GM18520 (cell line): ENCODE measurements around the gene HES7.
A peak's percentile ranks its signal among the peaks of the same experiment; 100 is the strongest.

Experiments
- ATAC-seq: cut with Tn5 transposase; IDR thresholded peaks from one replicate; pipeline ENCODE4 v1.9.1; 2021; ENCODE audit not compliant: unreplicated experiment

HES7 gene

GRCh38 chr17:8143581-8144400, 19.9 kb upstream of the HES7 start:
- ATAC-seq, result no peak

DNA sequence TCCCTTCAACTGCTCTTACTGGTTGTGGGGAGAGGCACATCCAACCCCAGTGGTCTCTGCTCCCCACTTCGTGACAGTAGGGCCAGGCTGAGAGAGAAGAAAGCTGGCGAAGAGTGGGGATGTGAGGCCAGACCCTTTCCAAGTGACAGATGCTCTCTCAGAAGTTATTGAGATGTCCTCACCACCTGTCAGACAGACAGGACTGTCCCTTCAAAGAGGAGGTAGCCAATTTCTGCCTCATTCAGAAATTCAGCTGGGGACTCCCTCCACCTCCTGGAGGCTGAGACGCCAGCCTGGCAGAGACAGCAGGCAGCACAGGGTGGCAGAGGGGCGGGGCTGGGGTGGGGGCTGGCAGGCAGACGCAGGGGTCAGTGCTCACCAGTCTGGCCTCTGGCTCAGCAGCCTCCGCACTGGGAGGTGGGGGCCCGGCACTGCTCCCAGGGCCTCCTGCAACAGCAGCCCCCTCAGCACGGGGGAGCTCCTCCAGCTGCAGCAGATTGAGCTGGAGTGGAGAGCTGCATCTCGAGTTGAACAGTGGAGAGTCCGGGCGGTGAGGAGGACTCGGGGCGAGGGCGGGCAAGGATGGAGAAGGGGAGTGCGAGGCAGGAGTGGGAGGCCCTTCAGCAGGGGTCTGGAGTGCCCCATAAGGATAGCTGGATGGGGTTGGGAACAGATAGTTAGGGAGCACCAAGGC, 19.1 kb upstream of the HES7 start:
- no peak for ATAC-seq

DNA sequence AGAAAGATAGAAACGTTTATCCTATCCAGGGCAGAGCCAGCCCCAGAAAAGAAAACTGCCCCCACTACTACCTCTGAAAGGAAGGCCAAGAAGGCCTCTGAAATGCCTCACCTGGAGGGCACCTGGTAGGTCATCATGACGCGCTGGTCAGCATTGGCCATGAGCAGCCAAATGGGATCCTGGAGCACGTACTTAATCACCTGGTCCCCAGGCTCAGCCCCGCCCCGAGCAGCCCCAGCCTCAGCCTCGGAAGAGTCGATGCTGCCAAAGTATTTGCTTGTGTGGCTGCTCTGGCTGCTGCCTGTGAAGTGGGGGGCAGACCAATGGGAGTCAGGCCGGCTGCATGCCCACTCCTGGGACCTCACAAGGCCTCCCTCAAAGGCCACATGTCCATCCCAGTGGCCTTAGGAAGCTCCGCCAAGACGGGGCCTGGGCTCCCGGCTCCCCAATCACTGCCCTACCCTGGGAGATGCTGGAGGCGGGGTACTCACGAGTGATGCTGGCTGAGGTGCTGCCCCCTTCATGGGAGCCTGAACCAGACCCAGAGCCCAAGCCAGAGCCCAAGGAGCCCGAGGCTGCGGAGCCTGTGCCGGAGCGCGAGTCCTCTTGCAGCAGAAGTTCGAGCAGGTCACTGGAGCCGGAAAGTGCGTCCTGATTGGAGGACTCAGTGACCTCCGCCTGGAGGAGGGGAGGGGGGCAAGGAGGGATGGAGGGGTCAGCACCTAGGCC, 18.4 kb upstream of the HES7 start:
- ATAC-seq, result no peak

DNA sequence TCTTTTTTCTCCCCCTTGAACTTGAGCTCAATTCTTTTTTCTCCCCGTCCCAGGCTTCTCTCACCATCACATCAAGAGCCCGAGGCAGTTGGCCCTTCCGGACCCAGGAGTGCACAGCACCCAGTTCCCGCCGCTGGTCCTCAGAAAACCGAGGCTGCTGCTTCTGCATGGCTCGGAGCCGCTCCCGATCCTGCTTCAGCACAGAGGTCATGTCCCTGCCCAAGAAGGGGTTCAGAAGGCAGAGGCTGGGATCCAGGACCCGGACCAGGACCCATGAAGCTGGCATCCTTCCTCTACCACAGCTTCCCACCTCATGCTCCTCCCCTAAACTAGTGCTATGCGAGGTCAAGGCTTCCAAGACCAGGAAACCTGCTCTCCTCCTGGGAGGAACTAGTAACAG, 17.8 kb upstream of the HES7 start:
- ATAC-seq, result no peak

- no peak for ATAC-seq
Measured at GRCh38 chr17:8141045-8141444, 17.1 kb upstream of the HES7 start.

GRCh38 chr17:8140065-8141029, 16.4 kb upstream of the HES7 start:
- no peak for ATAC-seq

- ATAC-seq, result peak; percentile 72
Measured at GRCh38 chr17:8138672-8139371, 14.9 kb upstream of the HES7 start.

GRCh38 chr17:8138374-8138671, 14.4 kb upstream of the HES7 start:
- no peak for ATAC-seq

DNA sequence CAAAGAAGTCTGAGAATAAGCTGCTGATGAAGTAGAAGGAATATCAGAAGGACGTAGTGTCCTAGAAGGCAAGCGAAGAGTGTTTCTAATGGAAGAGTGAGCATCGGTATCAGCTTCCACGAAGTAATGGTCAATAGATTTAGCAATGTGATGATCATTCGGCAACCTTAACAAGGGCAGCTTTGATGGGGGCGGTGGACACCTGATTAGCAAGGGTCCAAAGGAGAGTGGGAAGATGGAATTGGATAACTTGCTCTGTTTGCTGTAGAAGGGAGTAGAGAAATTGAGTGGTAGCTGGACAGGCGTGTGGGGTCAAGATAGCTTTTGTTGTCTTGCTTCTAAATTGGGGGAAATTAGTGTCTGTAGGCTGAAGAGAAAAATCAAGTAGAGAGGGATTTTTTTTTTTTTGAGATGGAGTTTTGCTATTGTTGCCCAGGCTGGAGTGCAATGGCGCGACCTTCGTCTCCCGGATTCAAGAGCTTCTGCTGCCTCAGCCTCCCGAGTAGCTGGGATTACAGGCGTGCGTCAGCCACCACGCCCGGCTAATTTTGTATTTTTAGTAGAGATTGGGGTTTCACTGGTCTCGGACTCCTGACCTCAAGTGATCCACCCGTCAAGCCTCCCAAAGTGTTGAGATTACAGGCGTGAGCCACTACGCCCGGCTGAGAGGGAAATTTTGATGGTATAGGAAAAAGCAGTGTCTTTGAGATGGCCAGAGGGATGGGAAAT, 13.9 kb upstream of the HES7 start:
- no peak for ATAC-seq

DNA sequence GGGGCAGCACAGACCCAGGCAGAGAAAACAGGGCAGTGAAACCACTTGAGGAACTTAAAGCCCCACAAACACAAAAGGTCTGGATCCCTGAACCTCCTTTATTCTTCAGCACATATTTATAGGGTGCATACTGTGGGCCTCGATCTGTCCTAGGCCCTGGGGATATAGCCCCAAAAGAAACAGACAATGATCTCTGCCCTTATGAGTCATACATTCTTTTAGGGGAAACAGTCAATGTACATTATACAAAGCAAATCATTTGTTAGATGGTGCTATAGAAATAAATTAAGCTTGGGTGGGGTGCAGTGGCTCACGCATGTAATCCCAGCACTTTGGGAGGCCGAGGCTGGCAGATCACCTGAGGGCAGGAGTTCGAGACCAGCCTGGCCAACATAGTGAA, 10.0 kb upstream of the HES7 start:
- ATAC-seq, result no peak

GRCh38 chr17:8133399-8133798, 9.5 kb upstream of the HES7 start:
- ATAC-seq, result no peak

- no peak for ATAC-seq
Measured at GRCh38 chr17:8131844-8132441, 8.0 kb upstream of the HES7 start.

DNA sequence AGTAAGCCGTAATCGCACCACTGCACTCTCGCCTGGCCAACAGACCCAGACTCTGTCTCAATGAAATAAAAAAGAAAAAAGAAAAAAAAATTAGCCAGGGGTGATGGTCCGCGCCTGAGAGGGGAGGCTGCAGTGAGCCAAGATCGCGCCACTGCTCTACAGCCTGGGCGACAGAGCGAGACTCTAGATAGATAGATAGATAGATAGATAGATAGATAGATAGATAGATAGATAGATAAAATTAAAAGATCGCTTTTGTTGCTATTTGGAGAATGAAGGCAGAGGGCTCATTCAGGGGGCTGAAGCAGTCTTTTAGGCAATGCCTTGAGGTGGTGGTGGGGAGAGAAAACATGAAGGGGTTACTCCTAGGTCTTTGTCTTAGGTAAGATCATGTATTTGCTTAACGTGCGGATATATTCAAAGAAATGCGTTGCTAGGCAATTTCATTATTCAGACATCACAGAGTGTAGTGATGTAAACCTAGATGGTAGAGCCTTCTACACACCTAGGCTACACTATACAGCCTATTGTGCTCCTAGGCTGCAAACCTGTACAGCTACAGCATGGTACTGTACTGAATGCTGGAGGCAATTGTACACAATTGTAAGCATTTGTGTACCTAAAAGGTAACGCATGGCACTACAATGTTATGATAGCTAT, 4.3 kb upstream of the HES7 start:
- ATAC-seq, result no peak

DNA sequence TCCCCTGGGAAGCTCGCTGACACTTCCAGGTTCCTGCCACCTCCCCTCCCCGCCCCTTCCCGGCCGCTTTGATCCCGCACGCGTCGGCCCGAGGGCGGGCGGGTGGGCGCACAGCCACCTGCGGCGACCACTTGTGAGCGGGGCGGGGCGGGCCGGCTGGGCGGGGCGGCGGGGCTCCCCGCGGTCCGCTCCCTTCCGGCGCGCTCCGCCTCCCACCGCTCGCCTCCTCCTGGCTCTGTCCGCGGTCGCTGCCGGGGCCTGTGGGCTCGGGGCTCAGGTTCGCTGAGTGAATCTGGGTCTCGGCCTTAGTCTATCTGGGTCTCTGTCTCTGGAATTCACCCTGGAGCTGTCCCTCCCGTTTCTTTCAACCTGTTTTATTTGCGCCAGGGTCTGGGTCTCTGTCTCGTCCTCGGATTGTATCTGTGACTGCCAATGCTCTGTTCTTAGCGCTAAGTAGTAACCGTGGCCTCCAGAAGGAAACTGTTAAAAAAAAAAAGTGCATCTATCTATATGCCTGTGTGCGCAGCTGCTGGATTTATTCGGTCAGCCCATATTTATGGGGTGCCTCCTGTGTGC, 2.7 kb upstream of the HES7 start:
- no peak for ATAC-seq

GRCh38 chr17:8125947-8126490, 2.1 kb upstream of the HES7 start:
- no peak for ATAC-seq

DNA sequence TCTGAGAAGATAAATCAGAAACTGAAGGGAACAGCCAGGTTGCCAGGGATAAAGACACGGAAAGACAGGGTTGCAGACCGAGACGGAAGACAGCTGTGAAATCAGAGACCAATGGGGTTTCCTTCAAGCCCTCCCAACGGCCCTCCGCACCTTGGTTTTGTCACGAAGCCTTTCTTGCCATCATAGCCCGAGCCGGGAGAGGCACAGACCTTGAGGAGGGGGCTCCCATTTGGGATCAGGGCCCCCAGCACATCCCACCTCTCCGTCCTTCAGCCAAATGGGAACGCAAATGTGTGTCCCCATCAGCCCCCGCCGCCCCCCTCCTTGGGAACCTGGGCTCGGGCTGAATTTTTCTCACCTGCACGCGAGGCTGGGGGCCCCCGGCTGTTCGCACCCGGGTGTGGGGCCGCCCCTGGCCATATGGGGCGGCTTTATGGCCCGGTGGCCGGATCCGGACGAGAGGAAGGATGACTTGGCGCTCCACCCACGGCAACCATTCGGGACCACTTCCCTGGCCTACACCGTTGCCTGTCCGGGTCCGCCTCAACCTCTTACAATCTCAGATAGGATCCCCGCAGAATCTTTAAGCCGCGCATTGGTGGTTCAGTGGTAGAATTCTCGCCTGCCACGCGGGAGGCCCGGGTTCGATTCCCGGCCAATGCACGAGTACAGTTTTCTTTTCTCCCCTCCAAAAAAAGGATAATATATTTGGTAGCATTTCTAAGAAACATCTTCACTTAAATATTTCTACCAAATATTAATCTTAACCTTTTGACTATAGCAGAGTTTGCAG, 1.4 kb upstream of the HES7 start:
- no peak for ATAC-seq
